Type B pancreatic cell (in vitro differentiated cells): ENCODE data around the gene KDM4B. TPM values are rescaled to one million over a fixed set of nuclear protein-coding genes. Genes with fewer than 3 reads are reported as not detected.

Experiments
- DNase-seq: peaks from one replicate; pipeline ENCODE4 v3.0.0; 2021; ENCODE audit warnings: mixed read lengths; ENCODE audit not compliant: unreplicated experiment; ENCODE audit errors: extremely low spot score
- H3K27ac Mint-ChIP-seq: 2 replicates; pipeline ENCODE4 v1.8.0; 2021; ENCODE audit warnings: mild to moderate bottlenecking, mixed read lengths
- H3K27me3 Mint-ChIP-seq: 2 replicates; pipeline ENCODE4 v1.8.0; 2021; ENCODE audit warnings: mixed read lengths
- H3K36me3 Mint-ChIP-seq: 2 replicates; pipeline ENCODE4 v1.8.0; 2021; ENCODE audit warnings: mixed read lengths
- H3K4me1 Mint-ChIP-seq: one replicate; pipeline ENCODE4 v1.8.0; 2021; ENCODE audit warnings: mixed read lengths; ENCODE audit not compliant: unreplicated experiment
- H3K4me3 Mint-ChIP-seq: 2 replicates; pipeline ENCODE4 v1.8.0; 2021; ENCODE audit warnings: mild to moderate bottlenecking, mixed read lengths
- H3K9me3 Mint-ChIP-seq: 2 replicates; pipeline ENCODE4 v1.8.0; 2021; ENCODE audit warnings: mixed read lengths
- total RNA-seq: library from RNA; stranded (reverse); gene quantifications from 2 replicates; pipeline ENCODE4 v1.2.1, GENCODE V29; 2021; ENCODE audit warnings: low replicate concordance
- TF ChIP-seq, protein P1 (sequence below): fragments of 200-600 bp; sonication (generic); conservative IDR thresholded peaks from 2 replicates; pipeline ENCODE4 v1.5.0; 2021; ENCODE audit warnings: antibody characterized with exemption, mild to moderate bottlenecking

Gene KDM4B
- total RNA-seq, 1 donor from 2014 or later = 48.8 TPM

- peaks cover 34% of the 10 kb centered on the region for H3K4me1 Mint-ChIP-seq
- H3K27ac Mint-ChIP-seq = no peak overlapping the region
- H3K9me3 Mint-ChIP-seq = no peaks in the 10 kb centered on the region
- no peak for DNase-seq
- H3K36me3 Mint-ChIP-seq = no peaks in the 10 kb centered on the region
- no peak overlapping the region for H3K4me3 Mint-ChIP-seq
- TF ChIP-seq, protein P1, sequence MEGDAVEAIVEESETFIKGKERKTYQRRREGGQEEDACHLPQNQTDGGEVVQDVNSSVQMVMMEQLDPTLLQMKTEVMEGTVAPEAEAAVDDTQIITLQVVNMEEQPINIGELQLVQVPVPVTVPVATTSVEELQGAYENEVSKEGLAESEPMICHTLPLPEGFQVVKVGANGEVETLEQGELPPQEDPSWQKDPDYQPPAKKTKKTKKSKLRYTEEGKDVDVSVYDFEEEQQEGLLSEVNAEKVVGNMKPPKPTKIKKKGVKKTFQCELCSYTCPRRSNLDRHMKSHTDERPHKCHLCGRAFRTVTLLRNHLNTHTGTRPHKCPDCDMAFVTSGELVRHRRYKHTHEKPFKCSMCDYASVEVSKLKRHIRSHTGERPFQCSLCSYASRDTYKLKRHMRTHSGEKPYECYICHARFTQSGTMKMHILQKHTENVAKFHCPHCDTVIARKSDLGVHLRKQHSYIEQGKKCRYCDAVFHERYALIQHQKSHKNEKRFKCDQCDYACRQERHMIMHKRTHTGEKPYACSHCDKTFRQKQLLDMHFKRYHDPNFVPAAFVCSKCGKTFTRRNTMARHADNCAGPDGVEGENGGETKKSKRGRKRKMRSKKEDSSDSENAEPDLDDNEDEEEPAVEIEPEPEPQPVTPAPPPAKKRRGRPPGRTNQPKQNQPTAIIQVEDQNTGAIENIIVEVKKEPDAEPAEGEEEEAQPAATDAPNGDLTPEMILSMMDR = no peak
- no peaks in the 10 kb centered on the region for H3K27me3 Mint-ChIP-seq
Observed at GRCh38 chr19:4981681-4981958, 12.7 kb downstream of the KDM4B start.

- H3K4me1 Mint-ChIP-seq = peaks cover 32% of the 10 kb centered on the region
- no peaks in the 10 kb centered on the region for H3K27me3 Mint-ChIP-seq
- no peak overlapping the region for H3K27ac Mint-ChIP-seq
Observed at GRCh38 chr19:4983346-4984105, 14.6 kb downstream of the KDM4B start.

GRCh38 chr19:4984106-4984380, 15.1 kb downstream of the KDM4B start:
- no peak overlapping the region for H3K4me3 Mint-ChIP-seq
- no peaks in the 10 kb centered on the region for H3K9me3 Mint-ChIP-seq
- H3K27me3 Mint-ChIP-seq = no peaks in the 10 kb centered on the region
- H3K36me3 Mint-ChIP-seq = no peaks in the 10 kb centered on the region
- TF ChIP-seq, protein P1 = no peak
- peaks cover 37% of the 10 kb centered on the region for H3K4me1 Mint-ChIP-seq
- no peak overlapping the region for H3K27ac Mint-ChIP-seq
- DNase-seq = no peak

More at GRCh38 chr19:4983346-4984105, 14.6 kb downstream of the KDM4B start:
- no peaks in the 10 kb centered on the region for H3K36me3 Mint-ChIP-seq
- H3K9me3 Mint-ChIP-seq = no peaks in the 10 kb centered on the region
- H3K4me3 Mint-ChIP-seq = no peak overlapping the region
- DNase-seq = no peak
- TF ChIP-seq, protein P1 = no peak

GRCh38 chr19:4984438-4984990, 15.6 kb downstream of the KDM4B start:
- TF ChIP-seq, protein P1 = no peak
- no peaks in the 10 kb centered on the region for H3K9me3 Mint-ChIP-seq
- no peak overlapping the region for H3K27ac Mint-ChIP-seq
- H3K4me1 Mint-ChIP-seq = peaks cover 36% of the 10 kb centered on the region
- no peaks in the 10 kb centered on the region for H3K27me3 Mint-ChIP-seq
- H3K4me3 Mint-ChIP-seq = no peak overlapping the region
- DNase-seq = no peak
- no peaks in the 10 kb centered on the region for H3K36me3 Mint-ChIP-seq

- Mint-ChIP-seq H3K9me3 (no peaks in the 10 kb centered on the region), H3K27me3 (no peaks in the 10 kb centered on the region), H3K4me1 (peaks cover 44% of the 10 kb centered on the region), H3K27ac (no peak overlapping the region), H3K4me3 (no peak overlapping the region), H3K36me3 (no peaks in the 10 kb centered on the region)
- DNase-seq = no peak
- TF ChIP-seq, protein P1 = no peak
Observed at GRCh38 chr19:4985551-4985991, 16.7 kb downstream of the KDM4B start.

DNA sequence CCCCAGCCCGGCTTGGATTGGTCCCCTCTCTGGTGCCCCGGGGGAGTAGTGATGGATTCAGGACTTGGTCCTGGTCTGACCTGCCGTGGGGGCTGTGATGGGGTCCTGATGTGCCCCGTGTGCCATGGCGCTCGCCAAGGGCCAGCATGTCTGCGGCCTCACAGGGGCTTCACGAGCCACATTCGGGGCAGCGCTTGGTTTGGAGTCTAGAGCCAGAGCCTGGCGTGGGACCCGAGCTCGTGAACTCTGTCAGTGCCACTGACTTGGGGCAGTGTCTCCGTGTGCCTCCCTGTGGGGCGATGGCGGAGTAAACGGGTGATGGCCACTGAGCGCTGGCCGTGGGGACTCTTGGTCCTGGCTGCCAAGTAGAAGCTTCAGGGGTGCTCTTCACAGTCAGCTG, 17.1 kb downstream of the KDM4B start:
- H3K27me3 Mint-ChIP-seq = no peaks in the 10 kb centered on the region
- TF ChIP-seq, protein P1 = no peak
- no peaks in the 10 kb centered on the region for H3K9me3 Mint-ChIP-seq
- H3K27ac Mint-ChIP-seq = no peak overlapping the region
- no peaks in the 10 kb centered on the region for H3K36me3 Mint-ChIP-seq
- no peak for DNase-seq
- no peak overlapping the region for H3K4me3 Mint-ChIP-seq
- peaks cover 44% of the 10 kb centered on the region for H3K4me1 Mint-ChIP-seq
